ENCODE data around the gene CYB5RL. TPM values are rescaled to one million over a fixed set of nuclear protein-coding genes. Genes with fewer than 3 reads are reported as not detected.
"Not testable (repeated sequence)": the region's sequence is repeated elsewhere in the genome, so short reads cannot be mapped to it uniquely, and the experiment has no call there.

CYB5RL gene
- polyA plus RNA-seq, 1 donor (not counting 4 experiments of a cell fraction or from before 2014, with no cell fraction given): 1.3 TPM

DNA sequence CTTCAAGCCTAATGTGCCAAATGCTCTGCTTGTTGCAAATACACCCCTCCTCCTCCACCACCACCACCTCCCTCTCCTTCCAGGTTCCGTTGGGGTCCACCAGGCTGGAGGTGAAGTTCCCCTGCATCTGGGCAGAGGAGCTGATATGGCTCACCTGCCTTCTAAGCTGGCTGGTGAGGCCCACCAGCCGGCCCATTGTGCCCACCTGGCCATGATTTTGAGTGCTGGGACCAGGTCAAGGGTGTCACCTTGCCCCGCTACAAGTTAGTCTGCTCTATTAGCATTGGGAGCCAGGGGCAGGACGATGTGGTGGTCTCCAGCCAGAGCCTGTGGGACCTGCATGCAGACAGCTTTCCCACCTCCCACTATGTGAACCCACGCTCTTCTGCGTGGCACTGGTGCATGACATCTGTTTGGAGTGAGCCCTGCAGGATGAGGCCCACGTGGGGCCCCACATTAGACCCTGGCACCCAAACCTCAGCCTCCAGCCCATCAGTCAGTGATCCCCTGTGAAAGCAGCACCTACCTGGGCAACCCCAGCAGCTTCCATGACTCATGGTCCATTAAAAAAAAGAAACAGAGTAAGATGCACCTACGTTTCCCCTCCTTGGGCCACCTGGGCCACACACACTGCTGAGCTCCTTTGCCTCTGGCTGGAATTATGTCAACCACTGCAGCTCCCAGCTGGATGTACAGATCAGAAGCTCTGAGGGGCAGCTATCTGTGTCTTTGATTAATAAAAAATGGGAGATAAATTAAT, 31.4 kb downstream of the CYB5RL start:
- H3K79me2 ChIP-seq (ENCODE audit: control insufficient read depth, insufficient read depth, low read length): no peaks in the 10 kb centered on the region
- H3K36me3 ChIP-seq (ENCODE audit: control insufficient read depth in 2 of 2, extremely low read depth in 1 of 2, insufficient read depth in 2 of 2, low read length in 2 of 2): no peaks in the 10 kb centered on the region
- H3K27ac ChIP-seq (ENCODE audit: control insufficient read depth, insufficient read depth, low read length): peak overlapping the region; percentile 28
- FAIRE-seq (peak; percentile 70), DNase-seq (ENCODE audit: low read depth, low spot score) (no peak)
- TF ChIP-seq, protein P1, sequence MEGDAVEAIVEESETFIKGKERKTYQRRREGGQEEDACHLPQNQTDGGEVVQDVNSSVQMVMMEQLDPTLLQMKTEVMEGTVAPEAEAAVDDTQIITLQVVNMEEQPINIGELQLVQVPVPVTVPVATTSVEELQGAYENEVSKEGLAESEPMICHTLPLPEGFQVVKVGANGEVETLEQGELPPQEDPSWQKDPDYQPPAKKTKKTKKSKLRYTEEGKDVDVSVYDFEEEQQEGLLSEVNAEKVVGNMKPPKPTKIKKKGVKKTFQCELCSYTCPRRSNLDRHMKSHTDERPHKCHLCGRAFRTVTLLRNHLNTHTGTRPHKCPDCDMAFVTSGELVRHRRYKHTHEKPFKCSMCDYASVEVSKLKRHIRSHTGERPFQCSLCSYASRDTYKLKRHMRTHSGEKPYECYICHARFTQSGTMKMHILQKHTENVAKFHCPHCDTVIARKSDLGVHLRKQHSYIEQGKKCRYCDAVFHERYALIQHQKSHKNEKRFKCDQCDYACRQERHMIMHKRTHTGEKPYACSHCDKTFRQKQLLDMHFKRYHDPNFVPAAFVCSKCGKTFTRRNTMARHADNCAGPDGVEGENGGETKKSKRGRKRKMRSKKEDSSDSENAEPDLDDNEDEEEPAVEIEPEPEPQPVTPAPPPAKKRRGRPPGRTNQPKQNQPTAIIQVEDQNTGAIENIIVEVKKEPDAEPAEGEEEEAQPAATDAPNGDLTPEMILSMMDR (optimal IDR thresholded peaks at IDR 0.05 in 1 of 3, IDR thresholded peaks at IDR 0.05 in 1 of 3, conservative IDR thresholded peaks at IDR 0.05 in 1 of 3; ENCODE audit: extremely low read depth in 1 of 3, insufficient read depth in 2 of 3, low read length in 3 of 3): no peak
- no peak for TF ChIP-seq EZH2 (IDR thresholded peaks at IDR 0.05; ENCODE audit: low read length)
- no peaks in the 10 kb centered on the region for H3K27me3 ChIP-seq (ENCODE audit: control insufficient read depth, extremely low read depth, insufficient read depth, low read length)
- H3K4me3 ChIP-seq (ENCODE audit: control insufficient read depth in 2 of 3, extremely low read depth in 1 of 3, insufficient read depth in 2 of 3, low read depth in 1 of 3, low read length in 3 of 3): no peak overlapping the region
- H3K9me3 ChIP-seq (ENCODE audit: control insufficient read depth, low read depth, low read length): no peaks in the 10 kb centered on the region
- H3K9ac ChIP-seq (ENCODE audit: control insufficient read depth, extremely low read depth, insufficient read depth, low read length): no peak overlapping the region
- peaks cover 3% of the 10 kb centered on the region for H3K9me1 ChIP-seq (ENCODE audit: control insufficient read depth, extremely low read depth, insufficient read depth, low read length)
- H4K20me1 ChIP-seq (ENCODE audit: control insufficient read depth, extremely low read depth, insufficient read depth, low read length): no peaks in the 10 kb centered on the region
- H3K4me2 ChIP-seq (ENCODE audit: control insufficient read depth, extremely low read depth, insufficient read depth, low read depth, low read length): peak overlapping the region; percentile 49
- peak overlapping the region; percentile 30 for H2AFZ ChIP-seq (ENCODE audit: control insufficient read depth, low read length)
- H3K4me1 ChIP-seq (ENCODE audit: control insufficient read depth, extremely low read depth, insufficient read depth, low read length): peaks cover 23% of the 10 kb centered on the region
- dilution Hi-C loops (cut with MboI; ENCODE audit: extremely low pct_ligation_motif_present, low sequenced_read_pairs): no loop called here

DNA sequence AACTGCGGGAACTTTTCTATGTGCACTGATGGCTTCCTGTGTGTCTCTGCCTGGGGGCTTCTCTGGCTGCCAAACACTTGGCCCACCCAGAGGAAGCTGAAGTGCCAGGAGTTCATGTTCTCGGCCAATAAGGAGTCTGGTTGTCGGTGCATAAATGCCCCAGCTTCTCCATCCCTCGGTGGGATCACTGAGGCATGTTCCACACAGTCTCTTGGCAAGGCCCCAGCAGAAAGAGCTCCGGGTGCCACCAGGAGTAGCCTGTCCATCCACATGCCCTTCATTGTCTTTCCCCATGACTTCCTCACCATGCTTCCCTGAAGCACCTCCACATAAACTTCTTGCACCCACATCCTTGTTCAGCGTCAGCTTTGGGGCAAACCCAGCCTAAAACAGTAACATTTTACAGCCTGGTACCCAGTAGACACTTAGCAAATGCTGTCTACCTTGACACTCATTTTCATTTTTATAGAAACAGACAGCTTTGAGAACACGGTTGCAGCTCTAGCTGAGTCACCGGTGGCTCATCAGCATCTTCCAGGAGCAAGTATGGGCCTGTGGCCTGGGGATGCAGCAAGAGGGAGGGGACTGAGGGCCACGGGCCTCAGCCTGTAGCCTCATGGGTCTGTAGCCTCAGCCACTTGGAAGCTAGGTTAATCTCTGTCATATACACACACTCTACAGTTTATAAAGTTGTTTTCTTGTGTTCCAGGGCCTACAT, 32.2 kb downstream of the CYB5RL start:
- Histone ChIP-seq H3K79me2 (ENCODE audit: control insufficient read depth, insufficient read depth, low read length) (no peaks in the 10 kb centered on the region), H3K27ac (ENCODE audit: control insufficient read depth, insufficient read depth, low read length) (peak overlapping the region; percentile 28), H3K27me3 (ENCODE audit: control insufficient read depth, extremely low read depth, insufficient read depth, low read length) (no peaks in the 10 kb centered on the region), H2AFZ (ENCODE audit: control insufficient read depth, low read length) (peak overlapping the region; percentile 30), H4K20me1 (ENCODE audit: control insufficient read depth, extremely low read depth, insufficient read depth, low read length) (no peaks in the 10 kb centered on the region), H3K4me3 (ENCODE audit: control insufficient read depth in 2 of 3, extremely low read depth in 1 of 3, insufficient read depth in 2 of 3, low read depth in 1 of 3, low read length in 3 of 3) (no peak overlapping the region), H3K9ac (ENCODE audit: control insufficient read depth, extremely low read depth, insufficient read depth, low read length) (no peak overlapping the region), H3K9me1 (ENCODE audit: control insufficient read depth, extremely low read depth, insufficient read depth, low read length) (peaks cover 3% of the 10 kb centered on the region), H3K9me3 (ENCODE audit: control insufficient read depth, low read depth, low read length) (no peaks in the 10 kb centered on the region), H3K4me1 (ENCODE audit: control insufficient read depth, extremely low read depth, insufficient read depth, low read length) (peaks cover 23% of the 10 kb centered on the region), H3K36me3 (ENCODE audit: control insufficient read depth in 2 of 2, extremely low read depth in 1 of 2, insufficient read depth in 2 of 2, low read length in 2 of 2) (no peaks in the 10 kb centered on the region), H3K4me2 (ENCODE audit: control insufficient read depth, extremely low read depth, insufficient read depth, low read depth, low read length) (peak overlapping the region; percentile 49)
- FAIRE-seq: peak; percentile 97
- DNase-seq (ENCODE audit: low read depth, low spot score): peak; percentile 63
- dilution Hi-C loops (cut with MboI; ENCODE audit: extremely low pct_ligation_motif_present, low sequenced_read_pairs): no loop called here
- TF ChIP-seq EZH2 (IDR thresholded peaks at IDR 0.05; ENCODE audit: low read length): no peak
- TF ChIP-seq, protein P1 (optimal IDR thresholded peaks at IDR 0.05 in 1 of 3, IDR thresholded peaks at IDR 0.05 in 1 of 3, conservative IDR thresholded peaks at IDR 0.05 in 1 of 3; ENCODE audit: extremely low read depth in 1 of 3, insufficient read depth in 2 of 3, low read length in 3 of 3): no peak

DNA sequence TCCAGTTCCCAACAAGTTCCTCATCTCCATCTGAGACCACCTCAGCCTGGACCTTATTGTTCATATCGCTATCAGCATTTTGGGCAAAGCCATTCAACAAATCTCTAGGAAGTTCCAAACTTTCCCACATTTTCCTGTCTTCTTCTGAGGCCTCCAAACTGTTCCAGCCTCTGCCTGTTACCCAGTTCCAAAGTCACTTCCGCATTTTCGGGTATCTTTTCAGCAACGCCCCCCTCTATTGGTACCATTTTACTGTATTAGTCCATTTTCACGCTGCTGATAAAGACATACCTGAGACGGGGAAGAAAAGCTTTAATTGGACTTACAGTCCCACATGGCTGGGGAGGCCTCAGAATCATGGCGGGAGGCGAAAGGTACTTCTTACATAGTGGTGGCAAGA, 33.5 kb downstream of the CYB5RL start:
- DNase-seq (ENCODE audit: low read depth, low spot score); H3K4me3 ChIP-seq (ENCODE audit: control insufficient read depth in 2 of 3, extremely low read depth in 1 of 3, insufficient read depth in 2 of 3, low read depth in 1 of 3, low read length in 3 of 3); H2AFZ ChIP-seq (ENCODE audit: control insufficient read depth, low read length); H3K9me3 ChIP-seq (ENCODE audit: control insufficient read depth, low read depth, low read length); H3K4me2 ChIP-seq (ENCODE audit: control insufficient read depth, extremely low read depth, insufficient read depth, low read depth, low read length); H3K9ac ChIP-seq (ENCODE audit: control insufficient read depth, extremely low read depth, insufficient read depth, low read length); H3K27me3 ChIP-seq (ENCODE audit: control insufficient read depth, extremely low read depth, insufficient read depth, low read length); FAIRE-seq; H3K27ac ChIP-seq (ENCODE audit: control insufficient read depth, insufficient read depth, low read length); H3K9me1 ChIP-seq (ENCODE audit: control insufficient read depth, extremely low read depth, insufficient read depth, low read length); H3K36me3 ChIP-seq (ENCODE audit: control insufficient read depth in 2 of 2, extremely low read depth in 1 of 2, insufficient read depth in 2 of 2, low read length in 2 of 2); H4K20me1 ChIP-seq (ENCODE audit: control insufficient read depth, extremely low read depth, insufficient read depth, low read length); dilution Hi-C loops (cut with MboI; ENCODE audit: extremely low pct_ligation_motif_present, low sequenced_read_pairs); H3K79me2 ChIP-seq (ENCODE audit: control insufficient read depth, insufficient read depth, low read length): not testable (repeated sequence)
- H3K4me1 ChIP-seq (ENCODE audit: control insufficient read depth, extremely low read depth, insufficient read depth, low read length): peaks cover 23% of the 10 kb centered on the region
